Tibial nerve (tissue), 4 donors: ENCODE results near the gene CYSLTR2.

Source experiments
- EP300 ChIP-seq, 2 donors: sonication (generic); formaldehyde crosslinking; IDR thresholded peaks; one replicate each; pipeline ENCODE4 v1.6.1; 2017; ENCODE audit warnings: antibody characterized with exemption in 2 of 2, mild to moderate bottlenecking in 1 of 2
- TF ChIP-seq, protein P1 (sequence below), 5 experiments: fragments of 200-600 bp in 3 of 5; fragments of 450-650 bp in 2 of 5; sonication (generic) in 3 of 5; IDR thresholded peaks; one replicate each; pipeline ENCODE4 v1.5.1; 2016 to 2019; ENCODE audit warnings: antibody characterized with exemption in 5 of 5, mild to moderate bottlenecking in 3 of 5, moderate library complexity in 2 of 5

DNA sequence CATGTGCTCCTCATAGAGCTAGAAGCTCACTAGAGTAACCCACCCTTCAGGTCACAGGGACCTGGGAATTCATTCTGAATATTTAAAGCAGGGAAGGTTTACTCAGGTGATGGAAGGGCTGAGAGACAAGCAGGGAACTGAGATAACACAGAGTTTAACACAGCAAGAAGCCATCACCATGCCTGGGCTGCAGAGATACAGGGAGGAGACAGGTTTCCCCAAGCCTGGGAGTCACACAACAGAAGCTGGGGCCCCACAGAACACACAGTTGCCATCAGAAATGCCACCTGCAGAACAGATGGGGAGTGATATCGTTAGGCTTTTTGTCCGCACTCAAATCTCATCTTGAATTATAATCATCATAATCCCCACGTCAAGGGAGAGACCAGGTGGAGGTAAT is 7.9 kb upstream of the CYSLTR2 start:
- TF ChIP-seq, protein P1, sequence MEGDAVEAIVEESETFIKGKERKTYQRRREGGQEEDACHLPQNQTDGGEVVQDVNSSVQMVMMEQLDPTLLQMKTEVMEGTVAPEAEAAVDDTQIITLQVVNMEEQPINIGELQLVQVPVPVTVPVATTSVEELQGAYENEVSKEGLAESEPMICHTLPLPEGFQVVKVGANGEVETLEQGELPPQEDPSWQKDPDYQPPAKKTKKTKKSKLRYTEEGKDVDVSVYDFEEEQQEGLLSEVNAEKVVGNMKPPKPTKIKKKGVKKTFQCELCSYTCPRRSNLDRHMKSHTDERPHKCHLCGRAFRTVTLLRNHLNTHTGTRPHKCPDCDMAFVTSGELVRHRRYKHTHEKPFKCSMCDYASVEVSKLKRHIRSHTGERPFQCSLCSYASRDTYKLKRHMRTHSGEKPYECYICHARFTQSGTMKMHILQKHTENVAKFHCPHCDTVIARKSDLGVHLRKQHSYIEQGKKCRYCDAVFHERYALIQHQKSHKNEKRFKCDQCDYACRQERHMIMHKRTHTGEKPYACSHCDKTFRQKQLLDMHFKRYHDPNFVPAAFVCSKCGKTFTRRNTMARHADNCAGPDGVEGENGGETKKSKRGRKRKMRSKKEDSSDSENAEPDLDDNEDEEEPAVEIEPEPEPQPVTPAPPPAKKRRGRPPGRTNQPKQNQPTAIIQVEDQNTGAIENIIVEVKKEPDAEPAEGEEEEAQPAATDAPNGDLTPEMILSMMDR (IDR thresholded peaks at IDR 0.05): no peak
- no peak for TF ChIP-seq EP300 (IDR thresholded peaks at IDR 0.05)
